Muscle of arm (tissue), 12 donors: ENCODE data around the gene NDUFAB1. TPM values are rescaled to one million over a fixed set of nuclear protein-coding genes. Genes with fewer than 3 reads are reported as not detected.
"Not testable (repeated sequence)": the region's sequence is repeated elsewhere in the genome, so short reads cannot be mapped to it uniquely, and the experiment has no call there.

Source experiments
- DNase-seq: peaks from one replicate; pipeline ENCODE4 v3.0.0-alpha.2; 2013
- polyA plus RNA-seq, 12 donors: library from polyadenylated mRNA; unstranded; fragments of 120-200 nt; gene quantifications; one replicate each; pipeline ENCODE4 v1.2.1, GENCODE V29; 2013; ENCODE audit not compliant: insufficient read length in 12 of 12

The NDUFAB1 gene
- polyA plus RNA-seq, 12 donors = 53.4 to 117 (median 99.1) TPM; not detected in 1

- peak; percentile 39 for DNase-seq
These were observed 38.1 kb downstream of the NDUFAB1 start for GRCh38 chr16:23557779-23558702.

GRCh38 chr16:23556881-23557778 lies 39.0 kb downstream of the NDUFAB1 start, which contains the start of the genes EARS2 and UBFD1:
Gene EARS2 (minus strand): TSS chr16:23557350. CDS start chr16:23557343, 7 bp downstream.
Gene UBFD1 (plus strand): TSS chr16:23557727. CDS start chr16:23557743, 16 bp downstream.
- DNase-seq = peak; percentile 98

DNA sequence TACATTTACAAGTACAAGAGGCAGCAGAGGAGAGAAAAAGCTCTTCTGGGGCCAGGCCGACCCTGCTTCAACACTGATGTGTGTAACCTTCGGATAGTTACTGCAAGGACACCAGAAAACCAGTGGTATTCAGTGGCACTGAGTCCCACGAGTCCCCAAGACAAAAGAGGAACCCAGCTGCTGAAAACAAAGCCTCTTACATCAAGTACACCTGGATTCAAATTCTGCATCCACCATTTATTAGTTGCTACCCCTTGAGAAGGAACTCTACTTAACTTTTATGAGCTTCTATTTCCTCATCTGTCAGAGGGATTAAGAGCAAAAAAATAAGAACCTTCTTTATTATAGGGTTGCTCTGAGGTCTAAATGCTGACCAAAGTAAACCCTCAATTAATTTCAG lies 41.6 kb downstream of the NDUFAB1 start:
- no peak for DNase-seq

DNA sequence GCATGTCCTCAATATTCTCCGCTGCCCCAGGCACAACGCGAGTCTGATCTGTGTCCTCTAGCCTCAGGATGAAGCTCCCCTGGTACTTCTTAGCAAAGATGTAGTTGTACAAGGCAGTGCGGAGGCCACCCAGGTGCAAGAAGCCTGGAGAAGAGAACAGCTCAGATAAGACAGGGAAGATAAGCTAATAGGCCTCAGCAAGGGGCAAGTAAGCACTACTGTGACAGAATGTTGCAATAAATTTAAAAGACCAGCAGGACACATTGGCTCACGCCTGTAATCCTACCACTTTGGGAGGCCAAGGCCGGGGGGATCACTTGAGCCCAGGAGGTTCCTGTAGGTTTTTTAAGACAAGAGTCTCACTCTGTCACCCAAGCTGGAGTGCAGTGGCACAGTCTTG lies 44.0 kb downstream of the NDUFAB1 start:
- DNase-seq = no peak

- DNase-seq = no peak
These were observed 46.2 kb downstream of the NDUFAB1 start for GRCh38 chr16:23549938-23550337.

- DNase-seq = no peak
These were observed 51.7 kb downstream of the NDUFAB1 start for GRCh38 chr16:23544436-23544835.

DNA sequence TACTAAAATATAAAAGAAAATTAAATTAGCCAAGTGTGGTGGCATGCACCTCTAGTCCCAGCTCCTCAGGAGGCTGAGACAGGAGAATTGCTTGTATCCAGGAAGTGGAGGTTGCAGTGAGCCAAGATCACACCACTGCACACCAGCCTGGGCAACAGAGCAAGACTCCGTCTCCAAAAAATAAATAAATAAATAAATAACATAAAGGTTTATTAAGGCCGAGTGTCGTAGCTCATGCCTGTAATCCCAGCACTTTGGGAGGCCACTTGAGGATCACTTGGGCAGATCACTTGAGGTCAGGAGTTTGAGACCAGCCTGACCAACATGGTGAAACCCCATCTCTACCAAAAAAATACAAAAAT lies 55.3 kb downstream of the NDUFAB1 start:
- DNase-seq = not testable (repeated sequence)

DNA sequence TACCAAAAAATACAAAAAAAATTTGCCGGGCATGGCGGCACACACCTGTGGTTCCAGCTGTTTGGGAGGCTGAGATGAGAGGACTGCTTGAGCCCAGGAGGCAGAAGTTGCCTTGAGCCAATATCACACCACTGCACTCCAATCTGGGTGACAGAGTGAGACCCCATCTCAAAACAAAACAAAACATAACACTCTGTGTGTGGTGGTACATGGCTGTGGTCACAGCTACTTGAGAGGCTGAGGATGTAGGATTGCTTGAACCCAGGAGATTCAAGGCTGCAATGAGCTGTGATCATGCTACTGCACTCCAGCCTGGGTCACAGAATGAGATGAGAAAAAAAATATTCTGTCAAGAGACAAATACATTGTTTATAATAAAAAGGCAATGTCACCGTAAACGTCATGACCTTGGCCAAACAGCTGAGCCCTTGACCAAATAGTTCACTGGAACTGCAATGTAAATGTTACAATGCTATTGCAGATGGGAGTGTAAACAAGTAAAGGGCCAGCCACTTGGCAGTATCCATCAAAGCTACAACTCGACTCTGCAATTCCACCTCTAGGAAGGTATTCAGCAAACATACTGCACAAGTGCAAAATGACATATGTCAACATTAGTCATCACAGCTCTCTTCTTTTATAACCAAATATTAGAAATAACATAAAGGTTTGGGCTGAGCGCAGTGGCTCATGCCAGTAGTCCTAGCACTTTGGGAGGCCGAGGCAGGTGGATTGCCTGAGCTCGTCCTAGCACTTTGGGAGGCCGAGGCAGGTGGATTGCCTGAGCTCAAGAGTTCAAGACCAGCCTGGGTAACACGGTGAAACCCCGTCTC lies 55.9 kb downstream of the NDUFAB1 start:
- DNase-seq = no peak

- DNase-seq = no peak
These were observed 57.2 kb downstream of the NDUFAB1 start for GRCh38 chr16:23538919-23539278.

GRCh38 chr16:23537390-23537789 lies 58.7 kb downstream of the NDUFAB1 start:
- no peak for DNase-seq

DNA sequence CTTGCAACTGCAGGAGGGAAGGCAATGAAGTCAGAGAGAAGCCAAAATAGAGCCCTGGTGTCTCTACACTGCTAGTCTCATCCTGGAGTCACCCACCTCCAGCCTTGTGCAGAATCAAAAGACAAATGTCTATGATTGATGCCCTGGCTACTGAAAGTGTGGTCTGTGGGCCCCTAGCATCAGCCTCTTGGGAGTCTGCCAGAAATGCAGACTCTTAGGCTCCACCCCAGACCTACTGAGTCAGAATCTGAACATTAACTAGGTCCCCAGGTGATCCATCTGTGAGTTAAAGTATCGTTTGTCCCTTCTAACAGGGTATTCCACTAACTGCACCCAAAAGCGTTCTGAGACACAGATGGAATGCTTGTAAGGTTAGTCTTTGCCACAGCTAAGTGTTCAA lies 60.2 kb downstream of the NDUFAB1 start:
- no peak for DNase-seq

GRCh38 chr16:23534868-23535860 lies 61.0 kb downstream of the NDUFAB1 start:
- no peak for DNase-seq

DNA sequence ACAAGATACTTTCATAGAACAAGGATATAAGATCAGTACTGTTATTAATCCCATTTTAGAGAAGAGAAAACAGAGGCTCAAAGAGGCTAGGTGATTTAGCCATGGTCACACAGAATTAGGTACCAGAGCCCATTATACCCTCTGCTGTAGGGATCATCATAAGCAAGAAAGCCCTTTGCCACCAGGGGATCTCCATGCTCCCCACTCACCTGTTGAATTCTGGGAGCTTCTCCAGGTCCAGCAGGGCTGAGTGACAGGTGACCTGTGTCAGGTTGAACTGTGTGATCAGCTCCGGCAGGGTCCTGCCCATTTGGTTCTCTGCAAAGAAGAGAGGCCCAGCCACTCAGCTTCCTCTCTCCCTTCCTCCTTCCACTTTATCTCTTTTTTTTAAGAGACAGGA lies 63.7 kb downstream of the NDUFAB1 start:
- DNase-seq = no peak

Other genes with a start within 250 kb of the NDUFAB1 start
- 10 to 100 TPM in 11 of 12 donors, not detected in 1; 10.7 to 28.9 (median 15.5) TPM for gene COG7, start 143.1 kb downstream of the NDUFAB1 start, polyA plus RNA-seq
- 100 to 1,000 TPM in 9 of 12 donors, 10 to 100 TPM in 2, not detected in 1; 49.9 to 167 (median 110) TPM for gene GGA2, start 85.8 kb downstream of the NDUFAB1 start, polyA plus RNA-seq
- gene EARS2, start 39.0 kb downstream of the NDUFAB1 start, polyA plus RNA-seq = 10 to 100 TPM in 11 of 12 donors, not detected in 1; 14.9 to 25.3 (median 18.6) TPM
- 10 to 100 TPM; 59.3 to 93.8 (median 67.3) TPM for gene UBFD1, start 38.6 kb downstream of the NDUFAB1 start, polyA plus RNA-seq
- gene PALB2, start 45.0 kb upstream of the NDUFAB1 start, polyA plus RNA-seq = 10 to 100 TPM in 8 of 12 donors, 1 to 10 TPM in 3, not detected in 1; 8.1 to 13.9 (median 10.7) TPM
- gene DCTN5, start 45.1 kb upstream of the NDUFAB1 start, polyA plus RNA-seq = 10 to 100 TPM in 11 of 12 donors, not detected in 1; 30.1 to 58.0 (median 45.5) TPM
- gene PLK1, start 82.6 kb upstream of the NDUFAB1 start, polyA plus RNA-seq = 10 to 100 TPM in 9 of 12 donors, 1 to 10 TPM in 2, not detected in 1; 8.7 to 28.4 (median 13.1) TPM
- gene ERN2, start 116.9 kb upstream of the NDUFAB1 start, polyA plus RNA-seq = under 1 TPM in 5 of 12 donors, not detected in 7; 0.08 to 0.43 (median 0.17) TPM
- 10 to 100 TPM in 2 of 12 donors, 1 to 10 TPM in 2, under 1 TPM in 5, not detected in 3; 0.09 to 16.3 (median 0.31) TPM for gene CHP2, start 158.7 kb upstream of the NDUFAB1 start, polyA plus RNA-seq
- gene PRKCB, start 239.7 kb upstream of the NDUFAB1 start, polyA plus RNA-seq = 1 to 10 TPM in 9 of 12 donors, under 1 TPM in 2, not detected in 1; 0.75 to 6.3 (median 1.8) TPM